ENCODE results near the gene TMEM247. TPM values are rescaled to one million over a fixed set of nuclear protein-coding genes. Genes with fewer than 3 reads are reported as not detected.

The TMEM247 gene
- total RNA-seq, 1 experiment from 2014 or later: not detected

DNA sequence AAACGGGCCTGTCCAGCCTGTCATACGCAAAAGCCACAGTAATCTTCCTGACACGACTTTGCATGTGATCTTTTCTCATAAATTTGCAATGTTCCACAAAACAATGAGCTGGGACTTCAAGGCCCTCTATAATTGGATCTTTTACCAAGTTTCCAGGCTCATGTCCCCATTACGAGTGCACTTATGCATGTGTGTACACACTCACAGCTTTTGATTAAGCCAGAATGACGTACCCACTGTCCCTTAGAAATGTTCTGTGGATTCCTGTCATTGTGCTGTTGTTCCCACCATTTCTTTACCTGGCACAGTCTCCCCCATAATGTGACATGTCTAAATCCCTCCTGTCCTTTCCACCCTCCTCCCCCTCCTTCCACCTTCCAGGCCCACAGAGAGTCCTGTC, 19.7 kb upstream of the TMEM247 start:
- Mint-ChIP-seq H3K9me3 (peaks cover 4% of the 10 kb centered on the region), H3K27me3 (ENCODE audit: low read depth) (no peaks in the 10 kb centered on the region), H3K27ac (no peak overlapping the region), H3K4me3 (no peak overlapping the region), H3K4me1 (peaks cover 2% of the 10 kb centered on the region; the same call in 1 of the 2 replicates), H3K36me3 (no peaks in the 10 kb centered on the region)
- CTCF ChIA-PET: interaction anchor here (0.7 to 2.1 kb wide), 5 partner anchors 190 to 467 kb away, joined by 3 to 7 read pairs (median 5); no protein-coding TSS in a partner anchor
- ATAC-seq (no peak), DNase-seq (ENCODE audit: low spot score) (no peak)
- POLR2A ChIA-PET: no interaction called here
- TF ChIP-seq, protein P1, sequence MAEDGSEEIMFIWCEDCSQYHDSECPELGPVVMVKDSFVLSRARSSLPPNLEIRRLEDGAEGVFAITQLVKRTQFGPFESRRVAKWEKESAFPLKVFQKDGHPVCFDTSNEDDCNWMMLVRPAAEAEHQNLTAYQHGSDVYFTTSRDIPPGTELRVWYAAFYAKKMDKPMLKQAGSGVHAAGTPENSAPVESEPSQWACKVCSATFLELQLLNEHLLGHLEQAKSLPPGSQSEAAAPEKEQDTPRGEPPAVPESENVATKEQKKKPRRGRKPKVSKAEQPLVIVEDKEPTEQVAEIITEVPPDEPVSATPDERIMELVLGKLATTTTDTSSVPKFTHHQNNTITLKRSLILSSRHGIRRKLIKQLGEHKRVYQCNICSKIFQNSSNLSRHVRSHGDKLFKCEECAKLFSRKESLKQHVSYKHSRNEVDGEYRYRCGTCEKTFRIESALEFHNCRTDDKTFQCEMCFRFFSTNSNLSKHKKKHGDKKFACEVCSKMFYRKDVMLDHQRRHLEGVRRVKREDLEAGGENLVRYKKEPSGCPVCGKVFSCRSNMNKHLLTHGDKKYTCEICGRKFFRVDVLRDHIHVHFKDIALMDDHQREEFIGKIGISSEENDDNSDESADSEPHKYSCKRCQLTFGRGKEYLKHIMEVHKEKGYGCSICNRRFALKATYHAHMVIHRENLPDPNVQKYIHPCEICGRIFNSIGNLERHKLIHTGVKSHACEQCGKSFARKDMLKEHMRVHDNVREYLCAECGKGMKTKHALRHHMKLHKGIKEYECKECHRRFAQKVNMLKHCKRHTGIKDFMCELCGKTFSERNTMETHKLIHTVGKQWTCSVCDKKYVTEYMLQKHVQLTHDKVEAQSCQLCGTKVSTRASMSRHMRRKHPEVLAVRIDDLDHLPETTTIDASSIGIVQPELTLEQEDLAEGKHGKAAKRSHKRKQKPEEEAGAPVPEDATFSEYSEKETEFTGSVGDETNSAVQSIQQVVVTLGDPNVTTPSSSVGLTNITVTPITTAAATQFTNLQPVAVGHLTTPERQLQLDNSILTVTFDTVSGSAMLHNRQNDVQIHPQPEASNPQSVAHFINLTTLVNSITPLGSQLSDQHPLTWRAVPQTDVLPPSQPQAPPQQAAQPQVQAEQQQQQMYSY (CRISPR knock-in tag; IDR thresholded peaks at IDR 0.05): no peak
- TF ChIP-seq TEAD1 (CRISPR knock-in tag; IDR thresholded peaks at IDR 0.05): no peak
- TF ChIP-seq ZNF416 (CRISPR knock-in tag; IDR thresholded peaks at IDR 0.05): no peak
- TF ChIP-seq ZNF219 (CRISPR knock-in tag; IDR thresholded peaks at IDR 0.05; ENCODE audit: borderline replicate concordance): no peak
- TF ChIP-seq SMAD4 (CRISPR knock-in tag; IDR thresholded peaks at IDR 0.05): no peak
- TF ChIP-seq ETV6 (CRISPR knock-in tag; IDR thresholded peaks at IDR 0.05): no peak
- TF ChIP-seq NR2C2 (CRISPR knock-in tag; IDR thresholded peaks at IDR 0.05): no peak
- TF ChIP-seq CDX4 (CRISPR knock-in tag; IDR thresholded peaks at IDR 0.05; ENCODE audit: borderline replicate concordance): no peak
- no peak for TF ChIP-seq ELF4 (CRISPR knock-in tag; IDR thresholded peaks at IDR 0.05; ENCODE audit: low read depth)
- no peak for TF ChIP-seq FOXP1 (CRISPR knock-in tag; IDR thresholded peaks at IDR 0.05; ENCODE audit: borderline replicate concordance)
- TF ChIP-seq ERG (CRISPR knock-in tag; IDR thresholded peaks at IDR 0.05): no peak
- no peak for TF ChIP-seq ZBTB21 (CRISPR knock-in tag; IDR thresholded peaks at IDR 0.05; ENCODE audit: borderline replicate concordance)

DNA sequence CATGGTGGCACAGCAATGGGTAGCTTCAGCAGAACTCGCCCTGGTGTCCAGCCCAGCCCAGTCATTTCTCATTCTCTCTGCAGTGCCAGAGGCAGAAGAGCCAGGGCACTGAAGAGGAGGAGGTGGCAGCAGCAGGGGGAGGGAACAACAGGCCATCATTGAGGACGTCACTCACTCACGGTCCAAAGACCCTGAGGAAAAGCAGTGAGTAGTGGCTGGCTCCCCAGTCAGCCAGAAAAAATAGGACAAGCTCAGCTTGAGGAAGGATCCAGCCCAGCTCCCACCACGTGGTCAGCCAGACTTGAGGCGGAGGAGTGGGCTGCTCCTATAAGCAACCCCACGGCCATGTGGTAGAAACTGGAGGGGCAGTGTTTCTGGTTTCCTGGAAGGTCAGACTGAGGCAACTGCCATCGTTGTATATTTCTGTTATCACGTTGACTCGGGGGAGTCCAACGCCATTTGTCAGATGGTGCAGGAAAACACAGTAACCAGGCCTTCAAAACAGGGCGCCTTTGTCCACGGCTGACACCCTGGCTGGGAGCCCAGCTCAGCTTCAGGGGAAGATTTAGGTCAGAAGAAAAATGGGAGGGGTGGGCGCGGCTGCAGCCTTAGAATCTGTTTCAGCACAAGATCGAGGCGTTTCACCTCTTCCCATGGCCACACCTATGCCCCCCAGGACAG, 19.0 kb upstream of the TMEM247 start:
- POLR2A ChIA-PET: no interaction called here
- no peak overlapping the region for H3K27ac Mint-ChIP-seq
- CTCF ChIA-PET: interaction anchor here (0.7 to 1.0 kb wide), 3 partner anchors 397 to 468 kb away, joined by 3 to 6 read pairs (median 3); no protein-coding TSS in a partner anchor
- ATAC-seq (no peak), DNase-seq (ENCODE audit: low spot score) (no peak)
- H3K4me1 Mint-ChIP-seq: peaks cover 2% of the 10 kb centered on the region; the same call in 1 of the 2 replicates
- H3K9me3 Mint-ChIP-seq: no peaks in the 10 kb centered on the region
- H3K4me3 Mint-ChIP-seq: no peak overlapping the region
- no peak for TF ChIP-seq MXD4 (CRISPR knock-in tag; IDR thresholded peaks at IDR 0.05; ENCODE audit: borderline replicate concordance)
- 0 out of 2 replicates have a peak, but pooled peaks have one; percentile 11 for TF ChIP-seq GABPB1 (CRISPR knock-in tag; IDR thresholded peaks at IDR 0.05)
- no peaks in the 10 kb centered on the region for H3K27me3 Mint-ChIP-seq (ENCODE audit: low read depth)
- H3K36me3 Mint-ChIP-seq: no peaks in the 10 kb centered on the region

DNA sequence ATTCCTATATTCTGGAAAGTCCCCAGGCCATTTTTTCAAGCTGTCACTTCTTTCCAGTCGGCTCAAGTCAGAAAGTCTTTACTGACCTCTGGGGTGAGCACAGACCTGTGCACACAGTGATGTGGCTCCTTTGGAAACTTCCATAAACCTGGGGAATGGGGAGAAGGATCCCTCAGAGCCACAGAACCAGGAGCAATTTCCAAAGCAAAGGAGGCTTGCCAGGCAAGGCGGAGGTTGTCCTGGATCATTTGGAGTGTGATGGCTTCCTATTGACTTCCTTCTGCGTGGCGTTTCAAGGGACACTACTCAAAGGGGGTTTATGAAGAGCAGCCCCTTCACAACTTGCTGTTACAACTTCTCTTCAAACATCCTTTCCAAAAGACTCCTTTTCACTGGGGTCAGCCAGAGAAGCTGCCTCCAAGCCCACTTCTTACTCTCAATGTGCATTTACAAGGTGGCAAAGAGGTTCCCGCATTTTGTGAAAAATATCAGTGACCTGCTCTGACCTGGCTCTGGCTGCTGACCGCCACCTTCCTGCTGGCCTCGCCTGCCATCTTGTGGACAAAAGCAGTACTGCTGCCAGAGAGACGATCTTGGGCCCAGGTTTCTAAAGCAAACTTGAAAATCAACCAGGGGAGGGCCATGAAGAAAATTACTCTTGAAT, 18.2 kb upstream of the TMEM247 start:
- TF ChIP-seq MAX (CRISPR knock-in tag; IDR thresholded peaks at IDR 0.05) (0 out of 2 replicates have a peak, but pooled peaks have one; percentile 12), CTCF (IDR thresholded peaks at IDR 0.05) (peak; percentile 99)
- TF ChIP-seq, protein P2, sequence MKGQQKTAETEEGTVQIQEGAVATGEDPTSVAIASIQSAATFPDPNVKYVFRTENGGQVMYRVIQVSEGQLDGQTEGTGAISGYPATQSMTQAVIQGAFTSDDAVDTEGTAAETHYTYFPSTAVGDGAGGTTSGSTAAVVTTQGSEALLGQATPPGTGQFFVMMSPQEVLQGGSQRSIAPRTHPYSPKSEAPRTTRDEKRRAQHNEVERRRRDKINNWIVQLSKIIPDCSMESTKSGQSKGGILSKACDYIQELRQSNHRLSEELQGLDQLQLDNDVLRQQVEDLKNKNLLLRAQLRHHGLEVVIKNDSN (CRISPR knock-in tag; IDR thresholded peaks at IDR 0.05): no peak
- Mint-ChIP-seq H3K4me1 (peaks cover 2% of the 10 kb centered on the region; the same call in 1 of the 2 replicates), H3K36me3 (no peaks in the 10 kb centered on the region), H3K4me3 (no peak overlapping the region), H3K9me3 (no peaks in the 10 kb centered on the region), H3K27me3 (ENCODE audit: low read depth) (no peaks in the 10 kb centered on the region), H3K27ac (no peak overlapping the region; the same call in 1 of the 2 replicates)
- ChIA-PET POLR2A (no interaction called here), CTCF (interaction anchor here (1.0 kb wide), 1 partner anchor 398 kb away, joined by 6 read pairs; no protein-coding TSS in a partner anchor)
- DNase-seq (ENCODE audit: low spot score) (peak; percentile 87), ATAC-seq (peak; percentile 68)

Measured in WTC11 (cell line).